SK-N-SH treated with all-trans-retinoic acid at 6 μM for 48 hours (cell line): ENCODE data around the gene CILP.

Experiments used
- ISL1 ChIP-seq: fragments of 250-450 bp; sonication (Bioruptor Pico); IDR thresholded peaks from 2 replicates; pipeline ENCODE4 v2.1.2; 2022; ENCODE audit warnings: mild to moderate bottlenecking, moderate library complexity
- PPARA ChIP-seq: fragments of 250-450 bp; sonication (Bioruptor Pico); IDR thresholded peaks from 2 replicates; pipeline ENCODE4 v1.5.0; 2020; ENCODE audit warnings: mild to moderate bottlenecking, borderline replicate concordance
- ZNF70 ChIP-seq: fragments of 450-650 bp; formaldehyde crosslinking; IDR thresholded peaks from 2 replicates; pipeline ENCODE4 v1.5.0; 2020; ENCODE audit warnings: mild to moderate bottlenecking, moderate library complexity
- TF ChIP-seq, protein P1 (sequence below): fragments of 250-450 bp; sonication (Bioruptor Pico); IDR thresholded peaks from 2 replicates; pipeline ENCODE4 v1.5.1; 2021; ENCODE audit warnings: mild to moderate bottlenecking, moderate library complexity

DNA sequence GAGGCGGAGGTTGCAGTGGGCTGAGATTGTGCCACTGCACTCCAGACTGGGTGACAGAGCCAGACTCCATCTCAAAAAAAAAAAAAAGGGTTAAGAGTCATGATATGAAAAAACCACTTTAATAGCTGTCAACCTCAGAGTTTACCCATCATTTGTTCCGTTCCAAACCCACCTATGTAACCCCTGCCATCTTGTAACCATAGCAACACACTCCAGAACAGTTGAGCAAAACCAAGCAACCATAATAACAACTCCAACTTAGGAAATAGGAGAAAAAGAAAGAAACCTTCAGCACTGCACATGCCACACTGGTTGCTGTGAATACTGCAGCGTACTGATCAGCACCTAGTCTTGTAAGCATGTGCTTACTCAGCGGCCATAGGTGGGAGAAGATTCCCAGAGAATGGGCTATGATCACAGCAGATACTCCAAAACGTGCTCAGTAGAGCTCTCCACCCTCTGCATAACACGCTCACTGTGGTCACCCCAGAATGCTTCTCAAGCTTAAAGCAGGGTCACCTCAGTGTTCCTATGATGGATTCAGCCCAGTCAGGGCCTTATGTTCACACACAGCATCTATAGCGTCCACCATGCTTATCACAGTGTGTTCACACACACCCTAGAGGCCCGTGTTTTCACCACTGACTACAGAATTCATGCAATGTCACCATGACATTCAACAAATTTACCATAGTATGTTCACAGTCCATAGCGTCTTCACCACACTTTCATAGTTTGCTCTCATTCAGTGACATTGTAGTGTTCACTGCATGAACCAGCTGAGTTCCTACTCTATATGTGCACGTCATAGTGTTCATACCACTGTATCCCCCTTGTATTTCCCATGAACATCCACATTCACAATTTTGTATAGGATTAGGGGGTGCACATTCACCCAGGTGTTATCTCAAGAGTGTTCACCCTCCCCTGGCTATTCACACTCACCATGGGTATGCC lies 6.5 kb upstream of the CILP start:
- TF ChIP-seq PPARA (CRISPR knock-in tag) (no peak), ZNF70 (CRISPR knock-in tag) (no peak), ISL1 (CRISPR knock-in tag) (no peak)
- TF ChIP-seq, protein P1, sequence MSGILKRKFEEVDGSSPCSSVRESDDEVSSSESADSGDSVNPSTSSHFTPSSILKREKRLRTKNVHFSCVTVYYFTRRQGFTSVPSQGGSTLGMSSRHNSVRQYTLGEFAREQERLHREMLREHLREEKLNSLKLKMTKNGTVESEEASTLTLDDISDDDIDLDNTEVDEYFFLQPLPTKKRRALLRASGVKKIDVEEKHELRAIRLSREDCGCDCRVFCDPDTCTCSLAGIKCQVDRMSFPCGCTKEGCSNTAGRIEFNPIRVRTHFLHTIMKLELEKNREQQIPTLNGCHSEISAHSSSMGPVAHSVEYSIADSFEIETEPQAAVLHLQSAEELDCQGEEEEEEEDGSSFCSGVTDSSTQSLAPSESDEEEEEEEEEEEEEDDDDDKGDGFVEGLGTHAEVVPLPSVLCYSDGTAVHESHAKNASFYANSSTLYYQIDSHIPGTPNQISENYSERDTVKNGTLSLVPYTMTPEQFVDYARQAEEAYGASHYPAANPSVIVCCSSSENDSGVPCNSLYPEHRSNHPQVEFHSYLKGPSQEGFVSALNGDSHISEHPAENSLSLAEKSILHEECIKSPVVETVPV: no peak
